IMR-90 (cell line): ENCODE results near the gene TNS3. TPM values are rescaled to one million over a fixed set of nuclear protein-coding genes. Genes with fewer than 3 reads are reported as not detected.
A peak's percentile ranks its signal among the peaks of the same experiment; 100 is the strongest.

Experiments
- ATAC-seq: fragments of 200-7000 bp; cut with Tn5 transposase; 2 replicates; pipeline ENCODE4 v1.9.1; 2020; ENCODE audit warnings: low read depth, mild to moderate bottlenecking, moderate library complexity
- BruUV-seq: library from RNA; stranded (reverse); fragments of 400-500 nt; replicated peaks from 2 replicates; lab custom pipeline; 2021; lab: Mats Ljungman, UMichigan
- CTCF ChIA-PET: fragments of 300-600 bp; formaldehyde crosslinking; extraction: SDS; loops from one replicate; lab custom pipeline; 2021; ENCODE audit warnings: antibody characterized with exemption; lab: Yijun Ruan, JAX
- POLR2A ChIA-PET: fragments of 300-600 bp; sonication (Branson Sonifier 250); formaldehyde crosslinking; loops from one replicate; lab custom pipeline; 2022; ENCODE audit warnings: antibody characterized with exemption; ENCODE audit not compliant: unreplicated experiment; lab: Charles Lee
- DNase-seq: peaks from one replicate; pipeline ENCODE4 v3.0.0; 2013
- H2AFZ ChIP-seq: replicated peaks from 2 replicates; pipeline ENCODE3; 2013; ENCODE audit warnings: low read length, mild to moderate bottlenecking; ENCODE audit not compliant: poor library complexity
- H2AK5ac ChIP-seq: 2 replicates; pipeline ENCODE4 v1.6.1; 2013; ENCODE audit warnings: low read depth, low read length, inconsistent platforms
- H2AK9ac ChIP-seq: replicated peaks from 2 replicates; pipeline ENCODE3; 2013; ENCODE audit warnings: mild to moderate bottlenecking, low read depth, low read length, moderate library complexity; ENCODE audit not compliant: poor library complexity
- H2BK120ac ChIP-seq: 2 replicates; pipeline ENCODE4 v1.6.1; 2013; ENCODE audit warnings: low read depth, low read length, inconsistent platforms
- H2BK15ac ChIP-seq: 3 replicates; pipeline ENCODE4 v1.6.1; 2013; ENCODE audit warnings: low read depth, low read length, inconsistent platforms
- H2BK20ac ChIP-seq: 2 replicates; pipeline ENCODE4 v1.6.1; 2013; ENCODE audit warnings: low read depth, mild to moderate bottlenecking, inconsistent platforms, low read length, moderate library complexity
- H2BK5ac ChIP-seq: 2 replicates; pipeline ENCODE4 v1.6.1; 2013; ENCODE audit warnings: mild to moderate bottlenecking, low read depth, low read length, inconsistent platforms; ENCODE audit not compliant: poor library complexity, severe bottlenecking
- H3K14ac ChIP-seq: replicated peaks from 2 replicates; pipeline ENCODE4 v1.6.1; 2013; ENCODE audit warnings: low read depth, low read length, inconsistent platforms
- H3K18ac ChIP-seq: 2 replicates; pipeline ENCODE4 v1.6.1; 2013; ENCODE audit warnings: low read depth, low read length, control low read depth
- H3K23ac ChIP-seq: 2 replicates; pipeline ENCODE4 v1.6.1; 2013; ENCODE audit warnings: low read depth, low read length, inconsistent platforms
- H3K27ac ChIP-seq: 2 replicates; pipeline ENCODE4 v1.5.1; 2013; ENCODE audit warnings: mild to moderate bottlenecking, control low read depth, low read length; ENCODE audit not compliant: insufficient read depth
- H3K27me3 ChIP-seq: 2 replicates; pipeline ENCODE4 v1.6.1; 2013; ENCODE audit warnings: low read length; ENCODE audit not compliant: control insufficient read depth, insufficient read depth
- H3K36me3 ChIP-seq: 2 replicates; pipeline ENCODE4 v1.6.1; 2013; ENCODE audit warnings: low read length, mixed read lengths; ENCODE audit not compliant: control insufficient read depth, insufficient read depth
- H3K4ac ChIP-seq: 2 replicates; pipeline ENCODE4 v1.6.1; 2013; ENCODE audit warnings: low read depth, low read length, inconsistent platforms
- H3K4me1 ChIP-seq: 2 replicates; pipeline ENCODE4 v1.6.1; 2013; ENCODE audit warnings: low read length, mixed read lengths; ENCODE audit not compliant: control insufficient read depth, insufficient read depth
- H3K4me2 ChIP-seq: 2 replicates; pipeline ENCODE4 v1.6.1; 2013; ENCODE audit warnings: low read depth, mild to moderate bottlenecking, control low read depth, low read length, moderate library complexity
- H3K4me3 ChIP-seq: 2 replicates; pipeline ENCODE4 v1.5.1; 2013; ENCODE audit warnings: low read depth, mild to moderate bottlenecking, control low read depth, low read length, moderate library complexity; ENCODE audit not compliant: insufficient read depth
- H3K56ac ChIP-seq: 2 replicates; pipeline ENCODE4 v1.6.1; 2013; ENCODE audit warnings: low read length, inconsistent platforms; ENCODE audit not compliant: insufficient read depth; ENCODE audit errors: extremely low read depth
- H3K79me1 ChIP-seq, 2 experiments: 2 replicates each; pipeline ENCODE4 v1.6.1; 2013; ENCODE audit warnings: low read length in 2 of 2, inconsistent platforms in 1 of 2, low read depth in 1 of 2
- H3K9ac ChIP-seq: 2 replicates; pipeline ENCODE4 v1.6.1; 2013; ENCODE audit warnings: low read depth, low read length, control low read depth
- H3K9me1 ChIP-seq: 2 replicates; pipeline ENCODE4 v1.6.1; 2013; ENCODE audit warnings: low read length, inconsistent platforms; ENCODE audit not compliant: insufficient read depth
- H3K9me3 ChIP-seq: 2 replicates; pipeline ENCODE4 v1.6.1; 2013; ENCODE audit warnings: low read length; ENCODE audit not compliant: control insufficient read depth, insufficient read depth
- H4K20me1 ChIP-seq: 2 replicates; pipeline ENCODE4 v1.6.1; 2013; ENCODE audit warnings: low read length, inconsistent platforms; ENCODE audit not compliant: insufficient read depth
- H4K5ac ChIP-seq: 2 replicates; pipeline ENCODE4 v1.6.1; 2013; ENCODE audit warnings: mild to moderate bottlenecking, low read depth, low read length, control low read depth
- H4K8ac ChIP-seq, 2 experiments: 2 replicates each; pipeline ENCODE4 v1.6.1; 2013; ENCODE audit warnings: low read depth in 2 of 2, low read length in 2 of 2, control low read depth in 1 of 2, inconsistent platforms in 1 of 2
- H4K91ac ChIP-seq: 2 replicates; pipeline ENCODE4 v1.6.1; 2013; ENCODE audit warnings: low read depth, low read length, inconsistent platforms; ENCODE audit not compliant: insufficient read depth
- BHLHE40 ChIP-seq: fragments of 150-350 bp; IDR thresholded peaks from 2 replicates; pipeline ENCODE4 v1.6.1; 2016; ENCODE audit warnings: mild to moderate bottlenecking, low read depth, low read length
- CEBPB ChIP-seq: IDR thresholded peaks from 2 replicates; pipeline ENCODE4 v1.6.1; 2012; ENCODE audit warnings: low read depth, low read length, improper control_type of control experiment
- CHD1 ChIP-seq: IDR thresholded peaks from 2 replicates; pipeline ENCODE4 v1.6.1; 2012; ENCODE audit warnings: low read depth, low read length, improper control_type of control experiment
- CTCF ChIP-seq: conservative IDR thresholded peaks from 2 replicates; pipeline ENCODE4 v1.5.1; 2012; ENCODE audit warnings: mild to moderate bottlenecking, low read depth, low read length, improper control_type of control experiment
- FOS ChIP-seq: fragments of 150-350 bp; IDR thresholded peaks from 2 replicates; pipeline ENCODE4 v1.6.1; 2016; ENCODE audit warnings: low read depth, low read length
- MAFK ChIP-seq: IDR thresholded peaks from 2 replicates; pipeline ENCODE4 v1.6.1; 2012; ENCODE audit warnings: low read depth, low read length, improper control_type of control experiment
- MAZ ChIP-seq: IDR thresholded peaks from 2 replicates; pipeline ENCODE4 v1.6.1; 2012; ENCODE audit warnings: low read depth, mild to moderate bottlenecking, low read length, improper control_type of control experiment, moderate library complexity, borderline replicate concordance
- MXI1 ChIP-seq: IDR thresholded peaks from 2 replicates; pipeline ENCODE4 v1.6.1; 2012; ENCODE audit warnings: low read depth, mild to moderate bottlenecking, low read length, moderate library complexity, borderline replicate concordance
- NFE2L2 ChIP-seq: fragments of 150-350 bp; IDR thresholded peaks from 2 replicates; pipeline ENCODE4 v1.6.1; 2016; ENCODE audit warnings: low read depth, mild to moderate bottlenecking, low read length
- POLR2A ChIP-seq: IDR thresholded peaks from 2 replicates; pipeline ENCODE4 v1.6.1; 2012; ENCODE audit warnings: mild to moderate bottlenecking, low read depth, low read length
- RAD21 ChIP-seq: IDR thresholded peaks from 2 replicates; pipeline ENCODE4 v1.6.1; 2012; ENCODE audit warnings: low read length, improper control_type of control experiment
- RCOR1 ChIP-seq: IDR thresholded peaks from 2 replicates; pipeline ENCODE4 v1.6.1; 2012; ENCODE audit warnings: mild to moderate bottlenecking, low read length, improper control_type of control experiment; ENCODE audit not compliant: insufficient replicate concordance
- RFX5 ChIP-seq: IDR thresholded peaks from 2 replicates; pipeline ENCODE4 v1.8.0; 2012; ENCODE audit warnings: low read depth, mild to moderate bottlenecking, low read length, moderate library complexity
- SMC3 ChIP-seq: fragments of 150-350 bp; IDR thresholded peaks from 2 replicates; pipeline ENCODE4 v1.6.1; 2016; ENCODE audit warnings: low read depth, mild to moderate bottlenecking, antibody characterized with exemption, low read length, moderate library complexity
- WGBS, 2 experiments: methylation state at CpG; one replicate each; pipeline versions ENCODE4 v1.1.5 to v1.1.7; 2013; ENCODE audit warnings: missing lambda C conversion rate in 2 of 2; ENCODE audit not compliant: insufficient read length in 1 of 2; ENCODE audit errors: extremely low coverage in 2 of 2; 5-methylcytosine and 5-hydroxymethylcytosine counted together
- dilution Hi-C: fragments of 300-500 bp; cut with HindIII; formaldehyde crosslinking; loops from one replicate; pipeline ENCODE4 v1.14.3; 2018; ENCODE audit warnings: low sequenced_read_pairs; ENCODE audit not compliant: unreplicated experiment
- in situ Hi-C: fragments of 300-500 bp; cut with MboI; formaldehyde crosslinking; loops from 3 replicates; pipeline ENCODE4 v1.14.3; 2019; ENCODE audit warnings: low sequenced_read_pairs, inconsistent platforms, mixed read lengths
- intact Hi-C: fragments of 100-400 bp; cut with micrococcal nuclease; formaldehyde crosslinking; loops from 2 replicates; pipeline ENCODE4 v1.10.0; 2022
- polyA plus RNA-seq, 3 experiments: library from polyadenylated mRNA; depleted of rRNA; stranded (reverse); fragments of >200 nt; gene quantifications; 2 replicates each; pipeline ENCODE4 v1.2.3, GENCODE V29; 2012; ENCODE audit warnings: low replicate concordance in 1 of 3
- total RNA-seq: library from RNA; depleted of rRNA; stranded (reverse); fragments of >200 nt; gene quantifications from 2 replicates; pipeline ENCODE4 v1.2.3, GENCODE V29; 2012
- TF ChIP-seq, protein P1 (sequence below): fragments of 150-350 bp; IDR thresholded peaks from 2 replicates; pipeline ENCODE4 v1.6.1; 2016; ENCODE audit warnings: low read depth, mild to moderate bottlenecking, low read length, moderate library complexity, borderline replicate concordance

The TNS3 gene
- total and polyA plus RNA-seq, 2 of the 4 experiments (the other 2 are of a cell fraction): 64.3 to 79.2 TPM

DNA sequence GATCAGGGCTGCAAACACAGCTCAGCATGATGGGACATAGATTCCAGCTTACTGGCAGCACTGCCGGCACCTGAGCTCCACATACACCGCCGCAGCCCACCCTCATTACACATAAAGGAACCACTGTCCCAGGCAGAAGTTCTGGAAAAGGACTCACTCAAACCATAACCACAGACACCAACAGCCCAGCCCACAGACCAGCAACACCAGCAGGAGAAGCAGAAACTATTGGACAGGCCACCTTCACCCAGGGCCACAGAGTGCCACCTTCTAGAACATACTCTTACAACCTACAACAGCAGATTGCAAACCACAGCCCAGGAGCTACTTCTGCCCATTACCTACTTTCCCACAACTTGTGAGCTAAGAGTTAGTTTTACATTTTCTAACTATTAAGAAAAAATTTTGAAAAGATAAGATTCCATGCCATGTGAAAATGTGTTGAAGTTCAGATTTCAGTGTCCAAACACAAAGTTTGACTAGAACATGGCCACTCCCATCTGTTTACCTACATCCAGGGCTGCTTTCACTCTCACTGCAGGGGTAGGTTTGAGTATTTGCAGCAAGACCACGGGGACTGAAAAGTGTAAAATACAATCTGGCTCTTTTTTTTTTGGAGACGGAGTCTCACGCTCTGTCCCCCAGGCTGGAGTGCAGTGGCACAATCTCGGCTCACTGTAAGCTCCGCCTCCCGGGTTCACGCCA, 153.0 kb downstream of the TNS3 start:
- H3K4ac ChIP-seq: no peak overlapping the region
- no peak overlapping the region for H4K91ac ChIP-seq
- peaks cover 37% of the 10 kb centered on the region for H3K36me3 ChIP-seq
- no TSS peak for BruUV-seq
- no peak overlapping the region for H2AK9ac ChIP-seq
- dilution Hi-C loops (no loop called here), in situ Hi-C loops (no loop called here), intact Hi-C loops (no loop called here)
- no peak overlapping the region for H3K56ac ChIP-seq
- ChIA-PET POLR2A (no interaction called here), CTCF (no interaction called here)
- no peak overlapping the region for H2AFZ ChIP-seq
- no peak overlapping the region for H2BK5ac ChIP-seq
- H2BK120ac ChIP-seq: no peak overlapping the region
- WGBS, 2 experiments: 100% methylated on average over 1 of the region's 10 CpGs; no CpG with 5 or more reads in 1 of the 2 experiments
- H3K18ac ChIP-seq: no peak overlapping the region
- no peak overlapping the region for H2BK20ac ChIP-seq
- 0 out of 2 replicates have a peak overlapping the region, but pooled peaks have one; percentile 42 for H3K23ac ChIP-seq
- no peak overlapping the region for H2AK5ac ChIP-seq
- no peak for DNase-seq
- no peak overlapping the region for H3K4me2 ChIP-seq
- H4K8ac ChIP-seq: no peak overlapping the region
- no peaks in the 10 kb centered on the region for H3K9me3 ChIP-seq
- no peak overlapping the region for H2BK15ac ChIP-seq
- 0 out of 2 replicates have a peak overlapping the region, but pooled peaks have one; percentile 33 for H3K14ac ChIP-seq
- 0 out of 2 replicates have a peak, but pooled peaks cover 10% of the 10 kb centered on the region for H3K9me1 ChIP-seq
- no peak overlapping the region for H3K27ac ChIP-seq
- H3K9ac ChIP-seq: no peak overlapping the region
- ATAC-seq: no peak
- H4K20me1 ChIP-seq: peaks cover 18% of the 10 kb centered on the region
- H4K5ac ChIP-seq: no peak overlapping the region
- peaks cover 2% of the 10 kb centered on the region; the same call in 1 of the 2 replicates for H3K4me1 ChIP-seq
- no peak overlapping the region for H3K4me3 ChIP-seq
- peaks cover 14 to 56% of the 10 kb centered on the region in 2 experiments; a peak in 2 of 4 replicates for H3K79me1 ChIP-seq
- no peaks in the 10 kb centered on the region for H3K27me3 ChIP-seq
- TF ChIP-seq FOS (no peak), CEBPB (no peak), RCOR1 (no peak), CTCF (no peak), BHLHE40 (no peak), NFE2L2 (no peak), MAFK (no peak), MAZ (no peak), CHD1 (no peak), RFX5 (no peak), SMC3 (no peak), POLR2A (no peak), RAD21 (no peak), MXI1 (no peak)
- TF ChIP-seq, protein P1, sequence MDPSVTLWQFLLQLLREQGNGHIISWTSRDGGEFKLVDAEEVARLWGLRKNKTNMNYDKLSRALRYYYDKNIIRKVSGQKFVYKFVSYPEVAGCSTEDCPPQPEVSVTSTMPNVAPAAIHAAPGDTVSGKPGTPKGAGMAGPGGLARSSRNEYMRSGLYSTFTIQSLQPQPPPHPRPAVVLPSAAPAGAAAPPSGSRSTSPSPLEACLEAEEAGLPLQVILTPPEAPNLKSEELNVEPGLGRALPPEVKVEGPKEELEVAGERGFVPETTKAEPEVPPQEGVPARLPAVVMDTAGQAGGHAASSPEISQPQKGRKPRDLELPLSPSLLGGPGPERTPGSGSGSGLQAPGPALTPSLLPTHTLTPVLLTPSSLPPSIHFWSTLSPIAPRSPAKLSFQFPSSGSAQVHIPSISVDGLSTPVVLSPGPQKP: no peak
